ENCODE data around the gene AKNA. TPM values are rescaled to one million over a fixed set of nuclear protein-coding genes. Genes with fewer than 3 reads are reported as not detected.

AKNA gene
- total and polyA plus RNA-seq, 7 donors: 9.9 to 81.6 (median 16.9) TPM

DNA sequence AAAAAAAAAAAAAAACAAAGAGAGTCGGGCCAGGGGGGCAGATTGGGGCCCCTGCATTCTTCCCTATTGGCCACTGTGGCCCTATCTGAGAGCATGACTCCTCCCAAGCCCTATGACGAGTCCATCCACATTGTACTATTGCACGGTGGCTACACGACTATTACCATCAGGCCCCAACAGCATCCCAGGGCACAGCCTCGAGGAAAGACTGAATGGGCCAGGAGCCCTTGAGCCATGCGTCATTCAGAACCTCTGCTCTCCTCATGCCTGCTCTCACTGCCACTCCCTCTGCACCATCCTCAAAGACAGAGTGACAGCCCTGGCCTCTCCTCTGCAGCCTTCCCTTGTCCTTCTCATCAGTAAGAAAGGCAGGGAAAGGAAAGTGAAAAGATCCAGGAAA is 85.1 kb downstream of the AKNA start:
- intact Hi-C loops (cut with DNase I): no loop called here
- Histone ChIP-seq H3K36me3 (peaks cover 0 to 12% (median 3%) of the 10 kb centered on the region in 4 donors), H3K4me3 (no peak overlapping the region), H3K4me1 (peaks cover 0 to 6% (median 3%) of the 10 kb centered on the region in 4 donors), H3K27ac (no peak overlapping the region), H3K9me3 (no peaks in the 10 kb centered on the region), H3K27me3 (no peaks in the 10 kb centered on the region)
- TF ChIP-seq POLR2A (IDR thresholded peaks at IDR 0.05) (no peak), EP300 (IDR thresholded peaks at IDR 0.05) (no peak)
- peak; percentile 22 for DNase-seq
- WGBS, 2 donors: 73 to 78% methylated on average over 6 of the region's 6 CpGs

- no peaks in the 10 kb centered on the region for H3K9me3 ChIP-seq
- H3K27ac ChIP-seq: no peak overlapping the region
- intact Hi-C loops (cut with DNase I): no loop called here
- peaks cover 0 to 12% (median 3%) of the 10 kb centered on the region in 4 donors for H3K36me3 ChIP-seq
- DNase-seq: peak; percentile 55
- no peaks in the 10 kb centered on the region for H3K27me3 ChIP-seq
- TF ChIP-seq POLR2A (IDR thresholded peaks at IDR 0.05) (no peak), EP300 (IDR thresholded peaks at IDR 0.05) (no peak), POLR2AphosphoS5 (IDR thresholded peaks at IDR 0.05) (no peak)
- TF ChIP-seq, protein P1, sequence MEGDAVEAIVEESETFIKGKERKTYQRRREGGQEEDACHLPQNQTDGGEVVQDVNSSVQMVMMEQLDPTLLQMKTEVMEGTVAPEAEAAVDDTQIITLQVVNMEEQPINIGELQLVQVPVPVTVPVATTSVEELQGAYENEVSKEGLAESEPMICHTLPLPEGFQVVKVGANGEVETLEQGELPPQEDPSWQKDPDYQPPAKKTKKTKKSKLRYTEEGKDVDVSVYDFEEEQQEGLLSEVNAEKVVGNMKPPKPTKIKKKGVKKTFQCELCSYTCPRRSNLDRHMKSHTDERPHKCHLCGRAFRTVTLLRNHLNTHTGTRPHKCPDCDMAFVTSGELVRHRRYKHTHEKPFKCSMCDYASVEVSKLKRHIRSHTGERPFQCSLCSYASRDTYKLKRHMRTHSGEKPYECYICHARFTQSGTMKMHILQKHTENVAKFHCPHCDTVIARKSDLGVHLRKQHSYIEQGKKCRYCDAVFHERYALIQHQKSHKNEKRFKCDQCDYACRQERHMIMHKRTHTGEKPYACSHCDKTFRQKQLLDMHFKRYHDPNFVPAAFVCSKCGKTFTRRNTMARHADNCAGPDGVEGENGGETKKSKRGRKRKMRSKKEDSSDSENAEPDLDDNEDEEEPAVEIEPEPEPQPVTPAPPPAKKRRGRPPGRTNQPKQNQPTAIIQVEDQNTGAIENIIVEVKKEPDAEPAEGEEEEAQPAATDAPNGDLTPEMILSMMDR (IDR thresholded peaks at IDR 0.05): no peak
- 82 to 84% methylated on average over 15 of the region's 15 CpGs for WGBS, 2 donors
- peaks cover 0 to 6% (median 3%) of the 10 kb centered on the region in 4 donors for H3K4me1 ChIP-seq
- H3K4me3 ChIP-seq: no peak overlapping the region
Observed at GRCh38 chr9:114301798-114302565, 85.8 kb downstream of the AKNA start.

DNA sequence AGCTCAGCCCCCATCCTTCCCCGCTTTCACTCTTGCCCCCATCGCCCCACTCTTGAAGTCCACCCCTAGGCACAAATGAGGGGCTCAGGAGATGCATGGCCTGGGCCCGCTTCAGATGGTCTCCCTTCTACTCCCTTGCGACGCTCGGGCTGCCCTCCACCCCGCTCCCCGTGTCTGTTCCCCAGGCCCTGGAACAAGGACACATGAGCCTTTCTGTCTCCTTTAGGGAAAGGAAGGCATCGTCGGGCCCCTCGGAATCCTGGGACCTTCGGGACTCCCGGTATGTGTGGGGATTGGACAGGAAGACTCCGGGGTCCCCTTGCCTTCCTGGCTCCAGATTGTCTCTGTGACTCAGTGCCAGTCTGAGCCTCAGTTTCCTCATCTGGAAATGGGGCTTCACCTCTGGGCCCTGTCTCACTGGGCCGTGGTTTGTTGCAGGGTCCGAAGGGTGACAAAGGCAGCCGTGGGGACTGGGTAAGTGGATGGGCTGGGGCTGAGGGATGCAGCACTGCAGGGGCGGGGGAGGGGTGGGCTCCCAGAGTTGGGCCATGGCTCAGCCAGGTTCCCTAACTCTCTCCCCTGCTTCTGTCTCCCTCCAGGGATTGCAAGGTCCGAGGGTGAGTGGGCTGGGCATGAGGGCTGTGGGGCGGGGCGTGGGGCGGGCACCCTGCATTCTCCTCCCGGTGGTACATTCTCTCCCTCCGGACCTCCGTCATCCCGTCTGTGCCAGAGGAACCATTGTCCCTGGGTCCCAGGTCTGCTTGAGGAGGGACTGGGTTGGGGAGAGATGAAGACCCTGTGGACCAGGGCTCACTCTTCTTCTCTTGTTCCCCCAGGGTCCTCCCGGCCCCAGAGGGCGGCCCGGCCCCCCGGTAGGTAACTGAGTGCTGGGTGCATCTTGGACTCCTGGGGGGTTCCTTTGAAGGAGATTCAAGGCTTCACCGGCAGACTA is 86.7 kb downstream of the AKNA start:
- Histone ChIP-seq H3K27ac (no peak overlapping the region), H3K4me3 (no peak overlapping the region), H3K9me3 (no peaks in the 10 kb centered on the region), H3K36me3 (peaks cover 0 to 21% (median 3%) of the 10 kb centered on the region in 4 donors), H3K4me1 (peaks cover 0 to 6% (median 3%) of the 10 kb centered on the region in 4 donors), H3K27me3 (no peaks in the 10 kb centered on the region)
- WGBS, 2 donors: 93% methylated on average over 31 of the region's 31 CpGs
- TF ChIP-seq POLR2A (IDR thresholded peaks at IDR 0.05) (no peak), EP300 (IDR thresholded peaks at IDR 0.05) (no peak), POLR2AphosphoS5 (IDR thresholded peaks at IDR 0.05) (no peak)
- TF ChIP-seq, protein P1 (IDR thresholded peaks at IDR 0.05): no peak
- intact Hi-C loops (cut with DNase I): no loop called here
- peak; percentile 56 for DNase-seq

GRCh38 chr9:114300153-114300845 is 87.5 kb downstream of the AKNA start:
- H3K36me3 ChIP-seq: peaks cover 0 to 29% (median 3%) of the 10 kb centered on the region in 4 donors
- peaks cover 0 to 2% (median under 1%) of the 10 kb centered on the region in 4 donors for H3K4me1 ChIP-seq
- peak; percentile 55 for DNase-seq
- no peak overlapping the region for H3K4me3 ChIP-seq
- TF ChIP-seq, protein P1 (IDR thresholded peaks at IDR 0.05): no peak
- TF ChIP-seq EP300 (IDR thresholded peaks at IDR 0.05): no peak
- TF ChIP-seq POLR2A (IDR thresholded peaks at IDR 0.05): no peak
- no peak for TF ChIP-seq POLR2AphosphoS5 (IDR thresholded peaks at IDR 0.05)
- intact Hi-C loops (cut with DNase I): no loop called here
- H3K9me3 ChIP-seq: no peaks in the 10 kb centered on the region
- no peak overlapping the region for H3K27ac ChIP-seq
- WGBS, 2 donors: 92 to 96% methylated on average over 4 of the region's 4 CpGs
- no peaks in the 10 kb centered on the region for H3K27me3 ChIP-seq

All from sigmoid colon (tissue), 7 donors.